Fibroblast of pulmonary artery (primary cell): Measurements from ENCODE around the gene FUT2.
A peak's percentile ranks its signal among the peaks of the same experiment; 100 is the strongest.

ENCODE experiments used
- DNase-seq: peaks from one replicate; pipeline ENCODE4 v3.0.0-alpha.2; 2010; ENCODE audit warnings: low read depth
- H3K4me3 ChIP-seq: replicated peaks from 2 replicates; pipeline ENCODE4 v1.5.1; 2011; ENCODE audit warnings: low read depth, mild to moderate bottlenecking, control low read depth, low read length, moderate library complexity
- TF ChIP-seq, protein P1 (sequence below): IDR thresholded peaks from 2 replicates; pipeline ENCODE4 v1.5.1; 2011; ENCODE audit warnings: mild to moderate bottlenecking, control low read depth, low read length, inconsistent platforms; ENCODE audit errors: missing control alignments

The FUT2 gene

DNA sequence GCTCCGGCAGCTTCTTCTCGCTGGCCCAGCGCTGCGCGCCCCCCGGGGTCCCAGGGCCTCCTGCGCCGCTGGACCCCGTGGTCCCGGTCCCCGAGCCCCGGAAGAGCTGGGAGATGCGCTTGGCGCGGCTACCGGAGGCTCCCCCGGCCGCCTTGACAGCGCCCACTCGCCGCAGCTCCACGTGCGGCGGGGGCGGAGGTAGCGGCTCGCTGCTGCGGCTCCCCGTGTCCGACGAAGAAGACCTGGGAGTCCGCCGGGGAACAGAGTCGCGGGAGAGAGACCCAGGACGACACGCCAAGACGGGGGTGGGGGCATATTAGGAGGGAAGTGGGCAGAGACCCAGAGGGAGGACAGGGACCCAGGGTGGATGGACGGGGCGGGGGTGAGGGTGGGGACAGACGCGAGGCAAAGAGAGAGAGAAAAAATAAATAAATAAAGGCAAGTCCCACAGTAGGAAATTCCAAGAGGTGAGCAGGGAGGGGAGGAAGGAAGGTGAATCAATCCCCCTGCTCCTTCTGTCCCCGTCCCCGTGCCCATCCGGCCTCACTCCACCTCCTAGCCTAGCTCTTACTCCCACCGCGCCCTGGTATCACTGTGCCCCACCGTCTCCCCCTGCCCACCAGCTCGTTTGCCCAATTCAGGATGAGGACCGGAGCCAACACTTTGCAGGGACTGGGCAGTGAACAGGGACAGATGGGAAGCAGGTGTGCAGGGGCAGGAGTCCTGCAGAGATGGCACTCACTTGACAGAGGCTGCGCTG lies 43.8 kb downstream of the FUT2 start:
- DNase-seq: no peak
- TF ChIP-seq, protein P1, sequence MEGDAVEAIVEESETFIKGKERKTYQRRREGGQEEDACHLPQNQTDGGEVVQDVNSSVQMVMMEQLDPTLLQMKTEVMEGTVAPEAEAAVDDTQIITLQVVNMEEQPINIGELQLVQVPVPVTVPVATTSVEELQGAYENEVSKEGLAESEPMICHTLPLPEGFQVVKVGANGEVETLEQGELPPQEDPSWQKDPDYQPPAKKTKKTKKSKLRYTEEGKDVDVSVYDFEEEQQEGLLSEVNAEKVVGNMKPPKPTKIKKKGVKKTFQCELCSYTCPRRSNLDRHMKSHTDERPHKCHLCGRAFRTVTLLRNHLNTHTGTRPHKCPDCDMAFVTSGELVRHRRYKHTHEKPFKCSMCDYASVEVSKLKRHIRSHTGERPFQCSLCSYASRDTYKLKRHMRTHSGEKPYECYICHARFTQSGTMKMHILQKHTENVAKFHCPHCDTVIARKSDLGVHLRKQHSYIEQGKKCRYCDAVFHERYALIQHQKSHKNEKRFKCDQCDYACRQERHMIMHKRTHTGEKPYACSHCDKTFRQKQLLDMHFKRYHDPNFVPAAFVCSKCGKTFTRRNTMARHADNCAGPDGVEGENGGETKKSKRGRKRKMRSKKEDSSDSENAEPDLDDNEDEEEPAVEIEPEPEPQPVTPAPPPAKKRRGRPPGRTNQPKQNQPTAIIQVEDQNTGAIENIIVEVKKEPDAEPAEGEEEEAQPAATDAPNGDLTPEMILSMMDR: no peak
- H3K4me3 ChIP-seq: peak overlapping the region; percentile 19

DNA sequence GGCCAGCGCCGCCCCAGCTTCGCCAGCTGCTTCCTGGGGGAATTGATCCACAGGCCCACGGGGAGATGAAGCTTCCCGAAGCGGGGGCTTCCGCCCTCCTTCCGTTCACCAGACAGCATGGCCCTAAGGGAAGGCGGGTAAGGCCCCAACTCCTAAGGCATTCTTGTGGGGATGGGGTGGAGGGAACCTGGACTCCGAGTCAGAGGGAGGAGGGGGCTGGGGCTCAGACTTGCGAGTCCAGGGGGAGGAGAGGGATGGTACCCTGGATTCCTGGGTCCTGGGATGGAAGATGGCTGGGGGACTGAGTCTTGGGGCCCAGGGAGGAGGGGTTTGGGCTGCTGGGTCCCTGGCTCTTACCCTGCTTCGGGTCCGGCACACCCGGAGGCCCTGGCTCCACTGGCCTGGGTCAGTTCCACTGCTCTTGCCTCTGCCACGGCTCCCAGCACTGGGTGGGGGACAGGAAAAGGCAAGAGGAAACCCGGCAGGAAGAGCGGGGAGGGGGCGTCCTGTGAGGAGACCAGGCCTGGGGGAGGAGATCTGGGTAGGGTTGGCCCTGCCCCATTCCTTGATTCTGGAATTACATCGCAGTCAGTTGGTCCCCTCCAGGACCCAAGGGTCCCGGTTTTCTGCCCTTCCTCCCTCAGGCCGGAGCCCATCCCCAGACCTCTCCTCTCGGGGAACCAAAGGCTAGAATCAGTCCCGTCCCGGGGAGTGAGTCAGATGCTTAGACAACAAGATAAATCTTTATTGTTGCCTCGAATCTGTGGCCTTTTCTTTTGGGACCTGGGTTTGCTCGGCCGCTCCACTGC lies 44.6 kb downstream of the FUT2 start, which contains the start of gene RASIP1:
TSS of gene RASIP1 (minus strand) at position 447 of the 809 bp plus-strand sequence. CDS start at position 119, 328 bp downstream.
- H3K4me3 ChIP-seq: no peak within 1 kb of the TSS
- TF ChIP-seq, protein P1: no peak
- no peak for DNase-seq

DNA sequence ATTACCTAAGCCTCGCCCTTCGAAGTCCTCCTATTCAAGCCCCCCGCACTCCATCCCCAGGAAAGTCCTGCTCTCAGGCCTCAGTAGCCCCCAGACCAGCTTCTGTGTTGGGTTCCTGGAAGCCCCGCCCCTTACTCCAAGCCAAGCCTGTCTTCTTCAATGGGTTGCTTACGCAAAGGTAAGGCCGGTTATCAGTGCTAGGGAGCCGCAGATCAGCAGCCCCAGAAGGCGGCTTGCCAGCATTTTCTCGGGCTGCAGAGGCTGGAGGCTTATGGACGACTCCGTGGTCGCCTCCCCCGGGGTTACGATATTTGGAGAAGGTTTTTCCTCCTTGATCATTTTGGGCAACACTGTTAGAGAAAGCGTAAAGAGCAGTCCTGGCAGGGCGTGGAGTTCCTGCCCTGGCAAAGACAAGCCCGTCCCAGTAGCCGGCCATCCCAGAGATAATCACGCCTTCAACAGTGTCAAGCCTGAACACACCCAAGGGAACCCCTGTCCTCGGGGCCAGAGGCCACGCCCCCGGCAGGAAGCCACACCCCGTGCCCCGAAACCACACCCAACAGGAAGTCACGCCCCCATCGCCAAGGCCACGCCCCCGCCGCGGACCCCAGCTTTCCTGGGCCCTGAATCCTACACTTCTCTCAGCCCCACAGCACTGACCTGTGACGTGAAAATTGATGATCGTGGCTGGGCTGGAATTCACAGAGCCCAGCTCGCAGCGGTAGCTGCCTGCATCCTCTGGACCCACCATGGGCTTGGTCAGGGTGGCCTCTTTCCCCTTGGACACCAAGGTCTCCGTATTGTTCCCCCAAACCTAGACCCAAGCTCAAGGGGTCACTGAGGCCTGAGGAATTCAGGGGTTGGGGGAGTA lies 45.6 kb downstream of the FUT2 start:
- no peak for DNase-seq
- no peak overlapping the region for H3K4me3 ChIP-seq

DNA sequence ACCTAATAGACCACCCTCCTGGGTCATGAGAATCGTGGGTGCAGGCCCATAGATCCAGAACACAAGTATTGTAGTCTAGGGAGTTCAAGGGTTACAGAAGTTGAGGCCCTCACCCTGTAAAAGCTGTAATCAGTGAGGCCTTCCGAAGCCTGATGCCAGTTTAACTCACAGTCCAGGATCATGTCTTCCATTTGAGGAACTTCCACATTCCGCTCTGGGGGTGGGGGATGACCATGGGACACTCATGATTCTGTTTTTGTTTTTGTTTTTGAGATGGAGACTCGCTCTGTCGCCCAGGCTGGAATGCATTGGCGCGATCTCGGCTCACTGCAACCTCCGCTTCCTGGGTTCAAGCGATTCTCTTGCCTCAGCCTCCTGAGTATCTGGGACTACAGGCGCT lies 46.3 kb downstream of the FUT2 start:
- TF ChIP-seq, protein P1: no peak
- no peak for DNase-seq
- H3K4me3 ChIP-seq: no peak overlapping the region

More for the DNA sequence above, 45.6 kb downstream of the FUT2 start:
- TF ChIP-seq, protein P1: no peak

DNA sequence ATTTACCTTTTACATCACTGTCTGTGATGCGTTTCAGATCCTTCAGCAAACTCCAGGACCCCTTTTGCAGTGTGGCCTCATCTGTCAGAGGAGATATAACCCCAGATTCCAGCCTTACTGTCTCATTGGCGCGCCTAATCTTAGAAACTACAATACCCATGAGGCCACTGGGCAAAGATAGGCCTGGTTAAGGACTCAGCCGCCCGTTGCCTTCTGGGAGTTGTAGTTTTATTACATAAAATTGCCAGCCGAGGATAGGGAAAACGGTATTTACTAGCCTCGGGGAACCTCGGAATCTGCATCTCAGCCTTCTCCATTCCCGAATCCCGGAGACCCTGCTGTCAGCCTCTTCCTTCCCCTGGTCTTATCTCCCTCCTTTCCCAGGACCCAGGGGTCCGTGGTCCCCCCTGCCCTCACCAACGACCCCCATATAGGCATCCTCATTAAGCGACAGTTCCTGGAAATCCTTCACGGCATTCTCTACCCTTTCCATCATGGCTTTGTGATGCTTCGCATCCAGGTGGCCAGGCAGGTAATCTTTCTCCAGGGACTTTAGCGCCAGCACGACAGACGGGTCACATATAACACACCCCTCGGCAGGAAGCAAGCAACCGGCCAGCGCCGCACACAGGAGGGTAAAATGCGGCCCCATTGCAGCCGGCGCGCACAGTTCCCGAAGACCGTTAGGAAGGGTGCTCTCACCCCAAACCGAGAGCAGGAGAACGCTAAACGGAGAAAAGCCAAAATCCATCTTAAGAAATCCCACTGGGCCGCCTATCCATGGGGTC lies 49.6 kb downstream of the FUT2 start:
- peak; percentile 72 for DNase-seq
- H3K4me3 ChIP-seq: no peak overlapping the region
- TF ChIP-seq, protein P1: no peak

DNA sequence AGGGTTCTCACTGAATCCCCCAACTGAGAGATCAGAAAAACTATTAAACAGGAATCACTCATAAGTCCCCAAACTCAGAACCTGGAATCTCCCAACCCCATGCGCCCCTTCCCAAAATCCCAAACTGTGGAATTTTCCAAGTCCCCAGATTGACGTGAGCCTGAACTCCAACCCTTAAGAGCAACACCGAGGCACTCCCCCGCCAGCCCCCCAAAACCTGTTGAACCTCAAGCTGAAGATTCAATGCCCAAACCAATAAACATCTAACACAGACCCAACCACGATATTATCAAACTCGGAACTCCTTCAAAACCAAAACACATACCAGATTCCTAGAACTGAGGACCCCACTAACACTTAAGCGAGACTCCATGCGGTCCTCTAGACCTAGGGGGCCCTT lies 50.3 kb downstream of the FUT2 start:
- TF ChIP-seq, protein P1: no peak
- H3K4me3 ChIP-seq: no peak overlapping the region
- DNase-seq: no peak
